H9 (cell line): ENCODE results near the gene MAST2. TPM values are rescaled to one million over a fixed set of nuclear protein-coding genes. Genes with fewer than 3 reads are reported as not detected.

ENCODE experiments used
- DNase-seq: peaks from one replicate; pipeline ENCODE4 v3.0.0-alpha.2; 2017
- H2AFZ ChIP-seq: one replicate; pipeline ENCODE4 v1.6.1; 2013; ENCODE audit warnings: mild to moderate bottlenecking, low read length, control low read depth, moderate library complexity
- H2AK5ac ChIP-seq: 2 replicates; pipeline ENCODE4 v1.6.1; 2013; ENCODE audit warnings: low read length, control low read depth, mixed read lengths; ENCODE audit not compliant: insufficient read length
- H2BK120ac ChIP-seq: one replicate; pipeline ENCODE4 v1.6.1; 2013; ENCODE audit warnings: low read depth, mild to moderate bottlenecking, low read length, control low read depth, inconsistent platforms; ENCODE audit not compliant: poor library complexity, severe bottlenecking
- H2BK12ac ChIP-seq: 2 replicates; pipeline ENCODE4 v1.6.1; 2013; ENCODE audit warnings: low read length, control low read depth, mixed read lengths, low read depth; ENCODE audit not compliant: insufficient read length
- H2BK15ac ChIP-seq: 2 replicates; pipeline ENCODE4 v1.6.1; 2013; ENCODE audit warnings: low read depth, low read length, control low read depth
- H2BK20ac ChIP-seq: one replicate; pipeline ENCODE4 v1.6.1; 2013; ENCODE audit warnings: low read depth, mild to moderate bottlenecking, low read length, control low read depth, inconsistent platforms; ENCODE audit not compliant: poor library complexity, severe bottlenecking
- H2BK5ac ChIP-seq: 2 replicates; pipeline ENCODE4 v1.6.1; 2013; ENCODE audit warnings: low read length, control low read depth, mixed read lengths; ENCODE audit not compliant: insufficient read length
- H3K14ac ChIP-seq: 2 replicates; pipeline ENCODE4 v1.6.1; 2013; ENCODE audit warnings: low read length, control low read depth; ENCODE audit not compliant: insufficient read depth
- H3K18ac ChIP-seq: 2 replicates; pipeline ENCODE4 v1.6.1; 2013; ENCODE audit warnings: low read depth, mild to moderate bottlenecking, mixed read lengths, low read length, control low read depth; ENCODE audit not compliant: insufficient read length
- H3K23ac ChIP-seq: 2 replicates; pipeline ENCODE4 v1.6.1; 2013; ENCODE audit warnings: low read length, control low read depth, mixed read lengths, low read depth; ENCODE audit not compliant: insufficient read length
- H3K23me2 ChIP-seq: 2 replicates; pipeline ENCODE4 v1.6.1; 2013; ENCODE audit warnings: low read depth, mild to moderate bottlenecking, mixed read lengths, low read length, control low read depth; ENCODE audit not compliant: insufficient read length, poor library complexity, severe bottlenecking
- H3K27ac ChIP-seq: 2 replicates; pipeline ENCODE4 v1.5.1; 2013; ENCODE audit warnings: low read length, control low read depth, mixed read lengths, low read depth; ENCODE audit not compliant: insufficient read length
- H3K27me3 ChIP-seq: 2 replicates; pipeline ENCODE4 v1.6.1; 2013; ENCODE audit warnings: low read length, control low read depth, inconsistent platforms; ENCODE audit not compliant: insufficient read depth
- H3K4ac ChIP-seq: 2 replicates; pipeline ENCODE4 v1.6.1; 2013; ENCODE audit warnings: low read depth, mild to moderate bottlenecking, control low read depth, inconsistent platforms, low read length, moderate library complexity
- H3K4me1 ChIP-seq: 2 replicates; pipeline ENCODE4 v1.6.1; 2013; ENCODE audit warnings: low read length, control low read depth, inconsistent platforms; ENCODE audit not compliant: insufficient read depth
- H3K4me2 ChIP-seq: 2 replicates; pipeline ENCODE4 v1.6.1; 2013; ENCODE audit warnings: low read length, control low read depth, mixed read lengths; ENCODE audit not compliant: insufficient read length, insufficient read depth
- H3K56ac ChIP-seq: 2 replicates; pipeline ENCODE4 v1.6.1; 2013; ENCODE audit warnings: low read depth, mild to moderate bottlenecking, mixed read lengths, low read length, control low read depth; ENCODE audit not compliant: insufficient read length
- H3K79me1 ChIP-seq: 2 replicates; pipeline ENCODE4 v1.6.1; 2013; ENCODE audit warnings: low read depth, mild to moderate bottlenecking, moderate library complexity, low read length, control low read depth, inconsistent platforms; ENCODE audit not compliant: insufficient read depth, poor library complexity, severe bottlenecking
- H3K79me2 ChIP-seq: 2 replicates; pipeline ENCODE4 v1.6.1; 2013; ENCODE audit warnings: low read length, control low read depth, inconsistent platforms; ENCODE audit not compliant: insufficient read depth
- H3K9ac ChIP-seq: 2 replicates; pipeline ENCODE4 v1.6.1; 2013; ENCODE audit warnings: low read length, control low read depth, mixed read lengths; ENCODE audit not compliant: insufficient read length; ENCODE audit errors: extremely low read depth
- H3K9me3 ChIP-seq: one replicate; pipeline ENCODE4 v1.6.1; 2013; ENCODE audit warnings: low read depth, low read length, inconsistent platforms; ENCODE audit not compliant: control insufficient read depth
- H3T11ph ChIP-seq: one replicate; pipeline ENCODE4 v1.6.1; 2013; ENCODE audit warnings: mild to moderate bottlenecking, low read length, control low read depth, inconsistent platforms
- H4K20me1 ChIP-seq: one replicate; pipeline ENCODE4 v1.6.1; 2013; ENCODE audit not compliant: control insufficient read depth, insufficient read length, insufficient read depth
- H4K5ac ChIP-seq: 2 replicates; pipeline ENCODE4 v1.6.1; 2013; ENCODE audit warnings: low read depth, mild to moderate bottlenecking, mixed read lengths, low read length, control low read depth; ENCODE audit not compliant: insufficient read length
- H4K8ac ChIP-seq: replicated peaks from 2 replicates; pipeline ENCODE4 v1.6.1; 2013; ENCODE audit warnings: low read length, control low read depth, mixed read lengths, low read depth; ENCODE audit not compliant: insufficient read length
- H4K91ac ChIP-seq: 2 replicates; pipeline ENCODE4 v1.6.1; 2013; ENCODE audit warnings: low read depth, mild to moderate bottlenecking, moderate library complexity, mixed read lengths, low read length, control low read depth; ENCODE audit not compliant: insufficient read length
- H3K27ac Mint-ChIP-seq, 3 experiments: 2 replicates in 2 of 3; 3 replicates in 1 of 3; pipeline ENCODE4 v1.8.0; 2020 to 2021; ENCODE audit warnings: mixed read lengths in 3 of 3, mild to moderate bottlenecking in 1 of 3, moderate library complexity in 1 of 3
- H3K27me3 Mint-ChIP-seq: 2 replicates; pipeline ENCODE4 v1.8.0; 2021; ENCODE audit warnings: low read depth, mild to moderate bottlenecking, moderate library complexity, mixed read lengths
- H3K36me3 Mint-ChIP-seq, 3 experiments: 2 replicates in 2 of 3; 3 replicates in 1 of 3; pipeline ENCODE4 v1.8.0; 2020 to 2021; ENCODE audit warnings: low read depth in 3 of 3, mixed read lengths in 3 of 3; ENCODE audit not compliant: insufficient read depth in 1 of 3
- H3K4me1 Mint-ChIP-seq, 2 experiments: 2 replicates each; pipeline ENCODE4 v1.8.0; 2020; ENCODE audit warnings: mixed read lengths in 2 of 2
- H3K4me3 Mint-ChIP-seq, 2 experiments: 2 replicates in 1 of 2; 3 replicates in 1 of 2; pipeline ENCODE4 v1.8.0; 2020 to 2021; ENCODE audit warnings: mild to moderate bottlenecking in 2 of 2, mixed read lengths in 2 of 2, moderate library complexity in 1 of 2
- H3K9me3 Mint-ChIP-seq, 2 experiments: 2 replicates in 1 of 2; 3 replicates in 1 of 2; pipeline ENCODE4 v1.8.0; 2020; ENCODE audit warnings: mild to moderate bottlenecking in 2 of 2, mixed read lengths in 2 of 2, moderate library complexity in 1 of 2
- CTCF ChIP-seq: fragments of 200-600 bp; sonication (generic); conservative IDR thresholded peaks from 3 replicates; pipeline ENCODE4 v1.8.0; 2021; ENCODE audit warnings: antibody characterized with exemption, mild to moderate bottlenecking
- WGBS: extraction: QIAGEN DNeasy Blood & Tissue Kit; methylation state at CpG from one replicate; pipeline ENCODE4 v1.1.7; 2013; ENCODE audit warnings: missing lambda C conversion rate, low lambda C conversion rate, mixed read lengths; ENCODE audit not compliant: insufficient read length; ENCODE audit errors: extremely low coverage; 5-methylcytosine and 5-hydroxymethylcytosine counted together
- total RNA-seq: library from RNA; stranded (reverse); gene quantifications from 2 replicates; pipeline ENCODE4 v1.2.1, GENCODE V29; 2021

The MAST2 gene
- total RNA-seq, 1 experiment from 2014 or later = 28.8 TPM

- H4K20me1 ChIP-seq = no peaks in the 10 kb centered on the region
- H2BK15ac ChIP-seq = no peak overlapping the region
- no peak overlapping the region for H3K9ac ChIP-seq
- no peaks in the 10 kb centered on the region for H3K9me3 ChIP-seq
- H2BK120ac ChIP-seq = no peak overlapping the region
- no peaks in the 10 kb centered on the region for H3K4me1 Mint-ChIP-seq
- H4K91ac ChIP-seq = no peak overlapping the region
- H4K5ac ChIP-seq = no peak overlapping the region
- H3K23me2 ChIP-seq = no peaks in the 10 kb centered on the region
- H3T11ph ChIP-seq = no peak overlapping the region
- H2BK5ac ChIP-seq = no peak overlapping the region
- H4K8ac ChIP-seq = no peak overlapping the region
- peaks cover 6 to 25% (median 17%) of the 10 kb centered on the region in 3 experiments for H3K36me3 Mint-ChIP-seq
- no peaks in the 10 kb centered on the region for H3K27me3 ChIP-seq
- no CpG with 5 or more reads among the region's 2 CpGs for WGBS
- H3K9me3 Mint-ChIP-seq = no peaks in the 10 kb centered on the region
- H2BK20ac ChIP-seq = no peak overlapping the region
- no peak for TF ChIP-seq CTCF
- H3K4me2 ChIP-seq = no peak overlapping the region
- H3K79me2 ChIP-seq = no peaks in the 10 kb centered on the region
- no peak overlapping the region for H3K4ac ChIP-seq
- H3K27ac ChIP-seq = no peak overlapping the region
- DNase-seq = no peak
- H3K4me1 ChIP-seq = no peaks in the 10 kb centered on the region
- no peaks in the 10 kb centered on the region for H3K27me3 Mint-ChIP-seq
- H3K79me1 ChIP-seq = no peaks in the 10 kb centered on the region
- H3K18ac ChIP-seq = no peak overlapping the region
- no peak overlapping the region for H3K23ac ChIP-seq
- H2AFZ ChIP-seq = no peak overlapping the region
- H2AK5ac ChIP-seq = no peak overlapping the region
- H3K4me3 Mint-ChIP-seq = no peak overlapping the region
- no peak overlapping the region for H3K56ac ChIP-seq
- H3K14ac ChIP-seq = no peak overlapping the region
- H3K27ac Mint-ChIP-seq = no peak overlapping the region
- H2BK12ac ChIP-seq = no peak overlapping the region
These were observed 29.9 kb downstream of the MAST2 start for GRCh38 chr1:45833361-45833760.
